Uterus (tissue), 4 donors: Measurements from ENCODE around the gene JAZF1. TPM values are rescaled to one million over a fixed set of nuclear protein-coding genes. Genes with fewer than 3 reads are reported as not detected.

Source experiments
- DNase-seq, 2 donors: peaks; one replicate each; pipeline ENCODE4 v3.0.0-alpha.2; 2019 to 2020
- H3K27ac ChIP-seq, 2 donors: fragments of 200-600 bp; sonication (generic); 1 replicate in 1 of 2; 2 replicates in 1 of 2; pipeline ENCODE4 v1.5.1; 2016 to 2018
- H3K27me3 ChIP-seq, 2 donors: fragments of 200-600 bp; sonication (generic); one replicate each; pipeline ENCODE4 v1.5.1; 2018 to 2019; ENCODE audit warnings: control low read depth in 1 of 2
- H3K36me3 ChIP-seq, 2 donors: fragments of 200-600 bp; sonication (generic); one replicate each; pipeline ENCODE4 v1.5.1; 2019; ENCODE audit warnings: control low read depth in 1 of 2
- H3K4me1 ChIP-seq, 2 donors: fragments of 200-600 bp; sonication (generic); one replicate each; pipeline ENCODE4 v1.5.1; 2018 to 2019; ENCODE audit warnings: control low read depth in 1 of 2
- H3K4me3 ChIP-seq, 2 donors: fragments of 200-600 bp; sonication (generic); 1 replicate in 1 of 2; 2 replicates in 1 of 2; pipeline ENCODE4 v1.5.1; 2018 to 2019; ENCODE audit warnings: mild to moderate bottlenecking in 1 of 2
- H3K9me3 ChIP-seq, 2 donors: fragments of 200-600 bp; sonication (generic); one replicate each; pipeline ENCODE4 v1.5.1; 2019; ENCODE audit warnings: control low read depth in 1 of 2
- CTCF ChIP-seq, 4 experiments: fragments of 200-600 bp in 2 of 4; fragments of 450-650 bp in 2 of 4; sonication (generic) in 2 of 4; IDR thresholded peaks; one replicate each; pipeline ENCODE4 v1.5.1; 2016 to 2019; ENCODE audit warnings: antibody characterized with exemption in 4 of 4, mild to moderate bottlenecking in 2 of 4, moderate library complexity in 1 of 4
- POLR2A ChIP-seq, 2 donors: fragments of 450-650 bp; IDR thresholded peaks; one replicate each; pipeline ENCODE4 v1.6.1; 2016; ENCODE audit warnings: antibody characterized with exemption in 2 of 2, mild to moderate bottlenecking in 1 of 2, moderate library complexity in 1 of 2
- intact Hi-C: fragments of 100-400 bp; cut with DNase I; formaldehyde crosslinking; loops from one replicate; pipeline ENCODE4 v1.15.1; 2023; ENCODE audit warnings: low total_unique reads
- small RNA-seq: library from RNA; depleted of rRNA; stranded (forward); fragments of <200 nt; gene quantifications from one replicate; pipeline ENCODE3, GENCODE V24; 2016
- total RNA-seq, 4 donors: library from RNA; depleted of rRNA in 3 of 4; stranded (reverse); fragments of >200 nt in 3 of 4; gene quantifications; one replicate each; pipeline versions ENCODE4 v1.1.0 to v1.2.4, GENCODE V29; 2014 to 2023
- donor health status: DM: yes; HTN: yes; CAD: no.

The JAZF1 gene
- total RNA-seq, 4 donors from 2014 or later = 27.6 to 58.5 (median 34.4) TPM

GRCh38 chr7:27784399-27785053 is 396.1 kb downstream of the JAZF1 start:
- H3K27me3 ChIP-seq = no peaks in the 10 kb centered on the region
- TF ChIP-seq POLR2A (IDR thresholded peaks at IDR 0.05) (no peak), CTCF (IDR thresholded peaks at IDR 0.05) (peak; percentile 31 to 48 (median 40))
- peaks cover 0 to 15% of the 10 kb centered on the region in 2 donors for H3K4me1 ChIP-seq
- intact Hi-C loops = no loop called here
- H3K9me3 ChIP-seq = no peaks in the 10 kb centered on the region
- H3K36me3 ChIP-seq = no peaks in the 10 kb centered on the region
- H3K27ac ChIP-seq = no peak overlapping the region
- H3K4me3 ChIP-seq = no peak overlapping the region
- no peak for DNase-seq

- peaks cover 0 to 15% of the 10 kb centered on the region in 2 donors for H3K4me1 ChIP-seq
- no peaks in the 10 kb centered on the region for H3K27me3 ChIP-seq
- no peaks in the 10 kb centered on the region for H3K36me3 ChIP-seq
- no peak overlapping the region for H3K4me3 ChIP-seq
- no peaks in the 10 kb centered on the region for H3K9me3 ChIP-seq
- no peak for TF ChIP-seq CTCF (IDR thresholded peaks at IDR 0.05)
- TF ChIP-seq POLR2A (IDR thresholded peaks at IDR 0.05) = no peak
- H3K27ac ChIP-seq = no peak overlapping the region
- intact Hi-C loops = no loop called here
- no peak for DNase-seq
Measured at GRCh38 chr7:27782849-27783248, 397.7 kb downstream of the JAZF1 start.

- intact Hi-C loops = no loop called here
- no peaks in the 10 kb centered on the region for H3K27me3 ChIP-seq
- no peak overlapping the region for H3K4me3 ChIP-seq
- H3K9me3 ChIP-seq = no peaks in the 10 kb centered on the region
- TF ChIP-seq CTCF (IDR thresholded peaks at IDR 0.05) = no peak
- TF ChIP-seq POLR2A (IDR thresholded peaks at IDR 0.05) = no peak
- peaks cover 0 to 15% of the 10 kb centered on the region in 2 donors for H3K4me1 ChIP-seq
- no peak overlapping the region for H3K27ac ChIP-seq
- DNase-seq = no peak
- no peaks in the 10 kb centered on the region for H3K36me3 ChIP-seq
Measured at GRCh38 chr7:27781188-27781587, 399.4 kb downstream of the JAZF1 start.

Small RNA genes within 50 kb of the gene (small RNA-seq; reads per million reads assigned to genes)
- gene RNU6-979P = not detected

Other genes with a start within 250 kb of the JAZF1 start
- 10 to 100 TPM in 3 of 4 donors, 1 to 10 TPM in 1; 7.1 to 40.2 (median 23.9) TPM for gene CREB5, start 231.7 kb upstream of the JAZF1 start, total RNA-seq